Activated CD4-positive, alpha-beta memory T cell treated with anti-CD3 and anti-CD28 coated beads, Interleukin-2, amount 10 ng/mL, durations not matched to agents 7 days and 5 days (primary cell): ENCODE data around the gene GABBR2. TPM values are rescaled to one million over a fixed set of nuclear protein-coding genes. Genes with fewer than 3 reads are reported as not detected.

ENCODE experiments used
- CTCF ChIA-PET: fragments of 350-600 bp; sonication (Branson Sonifier 250); formaldehyde crosslinking; loops from one replicate; lab custom pipeline; 2021; ENCODE audit warnings: antibody characterized with exemption, inconsistent platforms; lab: Charles Lee
- POLR2A ChIA-PET: fragments of 350-600 bp; sonication (Branson Sonifier 250); formaldehyde crosslinking; loops from one replicate; lab custom pipeline; 2021; ENCODE audit warnings: antibody characterized with exemption; lab: Charles Lee
- DNase-seq: peaks from one replicate; pipeline ENCODE4 v3.0.0-alpha.2; 2020
- H3K27ac Mint-ChIP-seq: one replicate; pipeline ENCODE4 v1.8.0; 2021; ENCODE audit warnings: mild to moderate bottlenecking, mixed read lengths
- H3K27me3 Mint-ChIP-seq: one replicate; pipeline ENCODE4 v1.8.0; 2021; ENCODE audit warnings: mixed read lengths
- H3K36me3 Mint-ChIP-seq: one replicate; pipeline ENCODE4 v1.8.0; 2021; ENCODE audit warnings: low read depth, mixed read lengths
- H3K4me1 Mint-ChIP-seq: one replicate; pipeline ENCODE4 v1.8.0; 2021; ENCODE audit warnings: mixed read lengths
- H3K4me3 Mint-ChIP-seq: one replicate; pipeline ENCODE4 v1.8.0; 2021; ENCODE audit warnings: mild to moderate bottlenecking, mixed read lengths
- H3K9me3 Mint-ChIP-seq: one replicate; pipeline ENCODE4 v1.8.0; 2021; ENCODE audit warnings: mixed read lengths
- total RNA-seq, 2 experiments: library from RNA; stranded (reverse); gene quantifications; one replicate each; pipeline ENCODE4 v1.2.3, GENCODE V29; 2021

GABBR2 gene
- total RNA-seq, 2 experiments from 2014 or later: not detected

DNA sequence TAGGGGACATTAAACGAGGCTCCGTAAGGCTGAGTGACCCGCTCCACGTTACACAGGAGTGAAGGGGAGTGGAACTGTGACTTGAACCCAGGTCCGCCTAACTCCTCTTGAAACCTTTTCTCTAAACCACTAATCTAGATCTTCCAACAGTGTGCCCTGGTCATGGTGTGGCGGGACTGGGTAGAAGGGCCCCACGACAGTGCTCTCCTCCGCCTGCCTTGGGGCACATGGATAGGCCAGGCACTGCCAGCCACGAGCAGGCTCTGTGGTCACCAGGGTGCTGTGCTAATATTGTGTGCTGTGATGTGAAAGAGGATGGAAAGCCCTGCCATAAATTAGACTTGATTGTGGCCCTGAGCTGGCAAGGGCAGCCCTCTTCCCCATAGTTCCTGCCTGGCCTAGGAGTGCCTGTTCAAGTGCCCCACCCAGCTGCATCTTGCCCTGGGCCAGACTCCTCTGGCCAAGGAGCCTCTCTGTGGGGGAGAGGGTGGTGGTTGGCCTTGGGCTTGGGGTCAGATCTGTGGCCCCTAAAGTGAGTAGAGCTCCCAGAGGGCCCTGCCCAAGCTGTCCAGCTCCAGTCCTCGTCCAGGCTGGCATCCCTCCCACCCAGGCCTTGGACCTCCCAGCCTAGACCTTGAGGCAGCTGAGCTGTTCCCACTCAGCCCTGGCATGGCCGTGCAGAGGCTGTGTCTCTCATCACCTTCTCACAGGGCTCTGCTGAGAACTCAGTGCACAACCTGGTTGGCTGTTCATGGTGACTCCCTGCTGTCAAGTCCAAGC is 385.5 kb downstream of the GABBR2 start:
- Mint-ChIP-seq H3K36me3 (no peaks in the 10 kb centered on the region), H3K4me3 (no peak overlapping the region), H3K27me3 (no peaks in the 10 kb centered on the region), H3K4me1 (peaks cover 16% of the 10 kb centered on the region), H3K9me3 (no peaks in the 10 kb centered on the region), H3K27ac (no peak overlapping the region)
- CTCF ChIA-PET: no interaction called here
- no peak for DNase-seq
- POLR2A ChIA-PET: no interaction called here

GRCh38 chr9:98321269-98321668 is 387.5 kb downstream of the GABBR2 start:
- CTCF ChIA-PET: no interaction called here
- H3K36me3 Mint-ChIP-seq: no peaks in the 10 kb centered on the region
- no peak overlapping the region for H3K27ac Mint-ChIP-seq

GRCh38 chr9:98318834-98319478 is 389.8 kb downstream of the GABBR2 start:
- Mint-ChIP-seq H3K36me3 (no peaks in the 10 kb centered on the region), H3K27ac (no peak overlapping the region)
- CTCF ChIA-PET: no interaction called here

More at GRCh38 chr9:98321269-98321668, 387.5 kb downstream of the GABBR2 start:
- Mint-ChIP-seq H3K9me3 (no peaks in the 10 kb centered on the region), H3K27me3 (no peaks in the 10 kb centered on the region), H3K4me3 (no peak overlapping the region), H3K4me1 (peaks cover 16% of the 10 kb centered on the region)
- POLR2A ChIA-PET: interaction anchor here (0.6 kb wide), 1 partner anchor 23 kb away, joined by 3 read pairs; no protein-coding TSS in a partner anchor
- no peak for DNase-seq

DNA sequence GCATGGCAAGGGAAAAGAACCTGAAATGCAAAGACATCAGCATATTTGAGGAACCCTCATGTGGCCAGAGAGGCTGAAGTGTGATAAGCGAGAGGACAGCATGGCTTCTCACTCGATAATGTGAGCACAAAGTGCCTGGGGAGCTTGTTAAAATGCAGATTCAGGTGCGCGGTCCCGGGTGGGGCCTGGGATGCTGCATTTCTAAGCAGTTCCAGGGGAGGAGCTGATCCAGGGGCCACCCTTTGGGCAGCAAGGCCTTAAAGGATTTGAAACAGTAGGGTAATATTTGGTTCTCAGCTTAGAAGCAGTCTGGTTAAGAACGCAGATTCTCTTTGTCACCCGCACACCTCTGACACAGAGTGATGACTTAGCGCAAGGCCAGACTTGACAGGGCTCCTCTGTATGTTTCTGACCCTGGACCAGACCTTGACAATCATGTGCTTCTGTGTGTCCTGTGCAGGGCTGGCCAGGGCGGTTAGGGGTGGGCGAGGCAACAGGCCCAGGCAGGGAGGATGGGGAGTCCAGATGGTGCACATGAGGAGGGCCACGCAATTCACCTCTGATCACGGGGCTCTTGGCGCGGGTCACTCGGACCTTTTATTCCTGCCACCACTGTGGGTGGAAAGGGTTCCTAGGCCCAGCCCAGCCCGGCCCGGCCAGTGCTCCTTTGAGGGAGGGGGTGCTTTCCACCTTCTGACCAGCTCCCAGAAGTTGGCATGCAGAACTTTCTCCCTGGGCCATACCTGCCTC is 390.5 kb downstream of the GABBR2 start:
- H3K4me1 Mint-ChIP-seq: peaks cover 2% of the 10 kb centered on the region
- no peak for DNase-seq
- no peak overlapping the region for H3K27ac Mint-ChIP-seq
- H3K36me3 Mint-ChIP-seq: no peaks in the 10 kb centered on the region
- POLR2A ChIA-PET: no interaction called here
- CTCF ChIA-PET: no interaction called here
- H3K27me3 Mint-ChIP-seq: peaks cover 1% of the 10 kb centered on the region
- H3K9me3 Mint-ChIP-seq: no peaks in the 10 kb centered on the region
- no peak overlapping the region for H3K4me3 Mint-ChIP-seq

More at GRCh38 chr9:98318834-98319478, 389.8 kb downstream of the GABBR2 start:
- Mint-ChIP-seq H3K9me3 (no peaks in the 10 kb centered on the region), H3K4me1 (peaks cover 6% of the 10 kb centered on the region), H3K4me3 (no peak overlapping the region), H3K27me3 (no peaks in the 10 kb centered on the region)
- DNase-seq: no peak
- POLR2A ChIA-PET: no interaction called here

DNA sequence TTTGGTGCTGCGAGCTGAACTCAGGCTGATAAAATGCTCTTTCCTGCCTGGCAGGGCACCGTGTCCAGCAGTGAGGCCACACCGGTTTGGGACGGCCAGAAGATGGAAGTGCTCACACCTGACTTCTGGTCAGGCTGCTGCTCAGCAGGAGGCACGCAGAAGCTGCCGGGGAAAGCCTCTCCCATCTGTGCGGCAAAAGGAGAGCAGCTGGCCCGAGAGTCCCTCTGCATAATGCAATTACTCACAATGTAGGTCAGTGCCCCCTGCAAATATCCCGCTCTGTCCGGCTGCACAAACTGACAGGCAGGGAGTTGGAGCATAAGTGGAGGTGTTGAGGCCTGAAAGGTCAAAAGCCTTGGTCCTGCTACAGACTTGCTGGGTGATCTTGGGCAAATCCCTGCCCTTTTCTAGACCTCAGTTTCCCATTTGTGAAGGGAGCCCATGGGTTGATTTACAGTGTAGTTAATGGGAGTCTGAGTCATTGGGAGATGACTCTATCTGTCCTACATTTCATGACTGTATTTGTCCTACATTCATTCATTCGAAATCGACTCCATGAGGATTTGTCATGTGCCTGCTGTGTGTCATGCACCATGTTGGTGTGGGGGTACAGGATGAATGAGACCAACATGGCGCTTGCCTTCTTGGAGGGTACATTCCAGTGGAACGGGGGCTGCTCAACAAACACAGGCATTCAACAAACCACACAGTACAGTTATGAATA is 391.4 kb downstream of the GABBR2 start:
- Mint-ChIP-seq H3K4me1 (no peaks in the 10 kb centered on the region), H3K27me3 (peaks cover 4% of the 10 kb centered on the region), H3K36me3 (no peaks in the 10 kb centered on the region), H3K4me3 (no peak overlapping the region), H3K27ac (no peak overlapping the region), H3K9me3 (no peaks in the 10 kb centered on the region)
- CTCF ChIA-PET: interaction anchor here (1.1 to 3.0 kb wide), 2 partner anchors 14 to 458 kb away, joined by 3 to 32 read pairs; no protein-coding TSS in a partner anchor
- DNase-seq: no peak
- POLR2A ChIA-PET: no interaction called here

DNA sequence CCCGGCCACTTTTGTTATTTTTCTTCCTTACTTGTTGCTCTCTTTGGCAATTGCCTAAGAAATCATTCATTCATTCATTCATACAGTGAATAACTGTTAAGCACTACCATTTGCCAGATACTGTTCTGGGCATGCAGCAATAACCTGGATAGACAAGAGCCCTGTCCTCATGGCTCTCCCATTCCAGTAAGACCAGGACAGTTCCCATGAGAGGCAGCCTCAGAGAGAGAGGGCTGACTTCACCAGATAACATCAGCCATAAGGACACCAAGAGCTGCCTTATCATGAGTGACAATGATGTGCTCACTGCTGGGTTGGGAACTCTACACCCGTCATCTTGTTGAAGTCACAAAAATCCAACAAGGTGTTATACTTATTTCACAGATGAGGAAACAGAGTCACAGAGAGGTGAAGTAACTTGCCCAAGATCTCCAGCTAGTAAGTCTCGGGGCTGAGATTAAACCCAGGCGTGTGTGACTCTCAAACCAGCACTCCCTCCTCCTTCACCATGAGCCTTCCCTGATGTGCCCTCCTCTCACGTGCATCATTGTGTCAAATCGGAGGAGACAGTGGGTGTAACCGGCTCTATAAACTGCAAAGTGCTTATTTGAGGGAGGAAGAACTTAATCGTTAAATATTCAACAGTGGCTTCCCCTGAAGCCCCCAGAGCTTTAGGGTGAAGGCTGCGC is 392.1 kb downstream of the GABBR2 start:
- no peaks in the 10 kb centered on the region for H3K4me1 Mint-ChIP-seq
- H3K36me3 Mint-ChIP-seq: no peaks in the 10 kb centered on the region
- no peak overlapping the region for H3K4me3 Mint-ChIP-seq
- no peak overlapping the region for H3K27ac Mint-ChIP-seq
- DNase-seq: no peak
- H3K9me3 Mint-ChIP-seq: no peaks in the 10 kb centered on the region
- ChIA-PET POLR2A (no interaction called here), CTCF (interaction anchor here (0.9 to 3.0 kb wide), 9 partner anchors 14 to 463 kb away, joined by 3 to 32 read pairs (median 3); no protein-coding TSS in a partner anchor)
- peaks cover 4% of the 10 kb centered on the region for H3K27me3 Mint-ChIP-seq

GRCh38 chr9:98315551-98316060 is 393.1 kb downstream of the GABBR2 start:
- Mint-ChIP-seq H3K27me3 (peaks cover 4% of the 10 kb centered on the region), H3K9me3 (no peaks in the 10 kb centered on the region), H3K4me1 (no peaks in the 10 kb centered on the region), H3K4me3 (no peak overlapping the region), H3K36me3 (no peaks in the 10 kb centered on the region), H3K27ac (no peak overlapping the region)
- DNase-seq: peak; percentile 80
- ChIA-PET CTCF (interaction anchor here (0.6 to 3.0 kb wide), 11 partner anchors 16 to 477 kb away, joined by 3 to 32 read pairs (median 3); no protein-coding TSS in a partner anchor), POLR2A (no interaction called here)

DNA sequence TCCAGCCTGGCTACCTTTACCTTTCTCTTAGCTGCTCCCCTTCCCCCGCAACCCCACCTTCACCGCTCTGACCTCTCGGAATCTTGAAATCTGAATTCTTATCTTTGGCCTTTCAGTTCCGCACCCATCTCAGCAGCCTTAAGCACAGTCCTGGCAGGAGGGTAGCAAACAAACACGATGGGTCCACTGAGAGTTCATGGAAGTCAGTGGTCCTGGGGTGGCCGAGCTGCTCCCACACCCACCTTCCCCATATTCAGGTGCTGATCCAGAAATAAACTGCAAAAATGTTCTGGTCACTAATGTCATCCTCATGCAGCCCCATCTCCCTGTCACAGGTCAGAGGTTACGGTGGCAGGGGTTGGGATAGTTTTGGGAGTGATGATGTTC is 393.7 kb downstream of the GABBR2 start:
- CTCF ChIA-PET: interaction anchor here (0.9 to 3.0 kb wide), 5 partner anchors 17 to 477 kb away, joined by 3 to 32 read pairs (median 3); no protein-coding TSS in a partner anchor
- no peak overlapping the region for H3K27ac Mint-ChIP-seq
- no peak for DNase-seq
- POLR2A ChIA-PET: no interaction called here
- H3K4me1 Mint-ChIP-seq: no peaks in the 10 kb centered on the region
- no peak overlapping the region for H3K4me3 Mint-ChIP-seq
- peaks cover 4% of the 10 kb centered on the region for H3K27me3 Mint-ChIP-seq
- no peaks in the 10 kb centered on the region for H3K9me3 Mint-ChIP-seq
- H3K36me3 Mint-ChIP-seq: no peaks in the 10 kb centered on the region

DNA sequence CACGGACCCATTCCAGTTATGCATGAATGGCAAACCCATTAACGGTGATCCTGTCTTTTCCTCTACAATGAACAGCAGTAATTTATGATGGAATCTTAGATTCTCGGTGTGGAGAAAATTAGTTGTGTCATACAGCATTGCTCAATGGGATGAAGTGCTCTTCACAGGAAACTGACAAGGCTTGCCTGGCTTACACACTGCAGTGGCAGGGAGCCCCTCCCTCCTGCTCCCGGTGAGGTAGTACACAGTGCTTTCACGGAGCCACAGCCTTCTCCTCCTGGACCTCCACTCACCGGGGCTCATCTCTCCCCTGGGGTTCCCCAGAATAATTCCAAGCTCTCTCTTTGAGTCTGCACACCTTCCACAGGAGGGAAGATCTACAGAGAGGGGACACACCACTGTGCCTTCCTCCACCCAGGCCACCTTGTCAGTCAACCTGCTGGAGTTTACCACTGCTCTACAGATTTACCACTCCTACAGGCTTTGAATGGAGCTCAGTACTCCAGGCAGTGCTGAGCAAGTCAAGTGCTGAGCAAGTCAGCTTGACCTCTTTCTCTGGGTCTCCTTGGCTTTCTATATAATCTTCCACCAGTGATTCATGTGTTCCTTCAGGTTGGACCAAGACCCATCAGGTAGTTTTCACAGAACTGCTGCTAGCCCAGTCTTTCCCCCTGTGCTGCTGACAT is 394.2 kb downstream of the GABBR2 start:
- Mint-ChIP-seq H3K27me3 (peaks cover 4% of the 10 kb centered on the region), H3K9me3 (no peaks in the 10 kb centered on the region), H3K4me3 (no peak overlapping the region)

DNA sequence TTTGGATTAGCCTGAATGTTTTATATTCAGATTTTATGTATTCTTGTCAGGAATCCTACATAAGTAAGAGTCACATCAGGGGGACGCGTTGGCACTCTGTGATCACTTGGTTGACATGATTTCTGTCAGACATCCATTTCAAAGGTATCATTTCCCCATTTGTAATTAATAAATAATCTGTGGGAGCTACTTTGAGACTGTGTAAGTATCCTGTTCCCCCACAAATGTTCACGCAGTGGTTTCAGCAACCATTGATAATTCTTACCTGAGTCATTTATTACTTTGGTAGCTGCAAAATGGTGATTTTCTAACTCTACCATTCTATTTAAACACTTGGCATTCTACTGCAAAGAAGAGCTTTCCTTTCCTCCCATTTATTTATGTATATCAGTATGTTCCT is 396.4 kb downstream of the GABBR2 start:
- DNase-seq: no peak
- no peaks in the 10 kb centered on the region for H3K9me3 Mint-ChIP-seq
- H3K4me1 Mint-ChIP-seq: no peaks in the 10 kb centered on the region
- CTCF ChIA-PET: interaction anchor here (2.2 kb wide), 1 partner anchor 463 kb away, joined by 13 read pairs; no protein-coding TSS in a partner anchor
- H3K36me3 Mint-ChIP-seq: no peaks in the 10 kb centered on the region
- no peak overlapping the region for H3K27ac Mint-ChIP-seq
- POLR2A ChIA-PET: no interaction called here
- no peak overlapping the region for H3K4me3 Mint-ChIP-seq
- peaks cover 7% of the 10 kb centered on the region for H3K27me3 Mint-ChIP-seq

More for the DNA sequence above, 394.2 kb downstream of the GABBR2 start:
- Mint-ChIP-seq H3K27ac (no peak overlapping the region), H3K36me3 (no peaks in the 10 kb centered on the region), H3K4me1 (no peaks in the 10 kb centered on the region)
- ChIA-PET POLR2A (no interaction called here), CTCF (interaction anchor here (1.2 to 3.0 kb wide), 3 partner anchors 461 to 478 kb away, joined by 3 to 32 read pairs (median 13); no protein-coding TSS in a partner anchor)
- no peak for DNase-seq

- POLR2A ChIA-PET: no interaction called here
- H3K4me1 Mint-ChIP-seq: no peaks in the 10 kb centered on the region
- H3K9me3 Mint-ChIP-seq: no peaks in the 10 kb centered on the region
- no peak for DNase-seq
- CTCF ChIA-PET: no interaction called here
- no peak overlapping the region for H3K4me3 Mint-ChIP-seq
- H3K36me3 Mint-ChIP-seq: no peaks in the 10 kb centered on the region
- H3K27ac Mint-ChIP-seq: no peak overlapping the region
- H3K27me3 Mint-ChIP-seq: peaks cover 7% of the 10 kb centered on the region
Observed at GRCh38 chr9:98311541-98311940, 397.2 kb downstream of the GABBR2 start.
